Brain pericyte (primary cell): ENCODE results near the gene ZMIZ1.
A peak's percentile ranks its signal among the peaks of the same experiment; 100 is the strongest.

Experiments
- DNase-seq: peaks from one replicate; pipeline ENCODE4 v3.0.0-alpha.2; 2012; ENCODE audit warnings: low read depth, low spot score

The ZMIZ1 gene

GRCh38 chr10:79285315-79286197, 216.8 kb downstream of the ZMIZ1 start:
- DNase-seq = no peak

DNA sequence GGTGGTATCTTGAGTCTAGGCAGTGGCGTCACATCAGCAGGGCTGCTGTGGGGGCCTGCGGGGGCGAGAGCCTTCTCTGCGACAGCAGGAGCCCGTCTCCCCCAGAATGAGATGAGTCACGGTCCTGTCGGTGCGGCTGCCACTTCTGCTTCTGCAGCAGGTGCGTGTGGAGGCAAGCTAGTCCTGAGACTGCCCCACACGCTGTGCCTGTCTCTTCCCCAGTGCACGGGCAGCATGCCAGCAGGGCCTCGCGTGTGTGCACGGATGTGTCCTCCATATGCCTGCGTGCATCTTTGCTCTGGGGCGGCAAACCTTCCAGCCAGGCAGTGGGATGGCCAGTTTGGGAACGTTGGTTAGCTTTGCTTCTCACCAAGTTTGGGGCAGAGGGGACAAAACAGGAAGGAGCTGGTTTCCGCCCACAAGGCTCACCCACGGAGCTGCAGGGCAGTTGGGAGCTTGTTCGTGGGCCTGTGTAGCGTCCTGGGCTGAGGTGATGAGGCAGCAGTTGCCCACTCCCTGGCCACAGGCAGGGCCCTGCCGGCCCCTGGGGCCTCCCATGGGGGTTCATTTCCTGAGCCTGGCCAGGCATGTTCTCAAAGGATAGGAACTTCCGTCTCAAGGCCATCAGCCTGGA, 217.7 kb downstream of the ZMIZ1 start:
- DNase-seq = peak; percentile 88

GRCh38 chr10:79287973-79288723, 219.4 kb downstream of the ZMIZ1 start:
- no peak for DNase-seq

- no peak for DNase-seq
Observed at GRCh38 chr10:79289801-79290200, 221.0 kb downstream of the ZMIZ1 start.

DNA sequence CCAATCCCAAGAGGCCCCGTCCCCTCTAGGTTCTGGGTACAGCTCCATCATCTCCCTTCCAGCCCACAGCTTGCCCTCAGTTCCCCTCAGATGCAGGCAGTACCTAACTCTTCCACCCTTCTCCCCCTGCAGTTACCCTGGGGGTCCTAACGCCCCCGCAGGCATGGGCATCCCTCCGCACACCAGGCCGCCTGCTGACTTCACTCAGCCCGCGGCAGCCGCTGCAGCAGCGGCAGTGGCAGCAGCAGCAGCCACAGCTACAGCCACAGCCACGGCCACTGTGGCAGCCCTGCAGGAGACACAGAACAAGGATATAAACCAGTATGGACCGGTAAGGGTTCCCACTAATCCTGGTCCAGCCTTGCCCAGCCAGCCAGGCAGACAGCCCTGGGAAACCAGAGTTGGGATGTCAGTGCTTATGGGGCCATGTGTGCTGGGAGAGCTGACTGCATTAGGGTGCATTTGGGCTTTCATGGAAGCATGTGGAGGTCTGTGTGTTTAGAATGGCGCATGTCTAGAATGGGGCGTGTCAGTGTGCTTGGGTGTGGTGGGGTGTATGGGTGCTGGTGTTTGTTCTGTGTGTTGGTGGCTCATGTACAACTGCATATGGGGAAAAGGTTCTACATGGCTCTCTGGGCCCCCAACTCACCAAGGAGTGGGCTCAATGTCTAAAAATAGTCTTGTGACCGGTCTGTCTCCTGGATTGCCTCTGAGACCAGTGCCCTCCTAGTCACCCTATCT, 223.4 kb downstream of the ZMIZ1 start:
- no peak for DNase-seq

DNA sequence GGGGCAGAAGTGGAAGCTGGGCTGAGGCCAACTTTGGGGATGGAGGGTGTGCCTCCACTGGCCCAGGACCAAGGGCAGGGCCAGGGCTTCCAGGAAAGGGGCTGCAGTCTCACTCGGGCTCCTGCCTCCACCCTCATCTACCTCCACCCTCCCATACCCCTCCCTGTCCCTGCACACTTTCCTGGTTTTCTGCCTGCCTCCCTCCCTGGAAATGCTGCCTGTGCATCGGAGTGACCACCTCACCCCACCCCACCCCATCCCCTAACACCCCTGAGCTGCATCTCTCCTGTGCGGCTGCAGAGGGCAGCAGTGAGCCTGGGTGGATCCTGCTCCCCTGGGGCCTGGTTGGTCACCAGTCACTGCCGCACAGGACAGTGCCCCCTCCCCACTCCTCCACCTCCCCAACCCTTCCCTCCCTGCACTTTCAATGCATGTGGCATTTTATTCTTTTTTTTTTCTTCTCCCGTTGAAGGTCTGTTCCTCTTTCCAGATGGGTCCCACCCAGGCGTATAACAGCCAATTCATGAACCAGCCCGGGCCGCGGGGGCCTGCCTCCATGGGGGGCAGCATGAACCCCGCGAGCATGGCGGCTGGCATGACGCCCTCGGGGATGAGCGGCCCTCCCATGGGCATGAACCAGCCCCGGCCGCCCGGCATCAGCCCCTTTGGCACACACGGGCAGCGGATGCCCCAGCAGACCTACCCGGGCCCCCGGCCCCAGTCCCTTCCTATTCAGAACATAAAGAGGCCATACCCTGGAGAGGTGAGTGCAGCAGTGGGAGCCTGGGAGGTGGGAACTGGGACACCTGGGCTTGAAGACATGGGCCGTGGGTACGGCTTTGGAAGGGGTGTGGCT, 224.4 kb downstream of the ZMIZ1 start:
- DNase-seq = no peak

GRCh38 chr10:79293841-79294581, 225.2 kb downstream of the ZMIZ1 start:
- DNase-seq = no peak

DNA sequence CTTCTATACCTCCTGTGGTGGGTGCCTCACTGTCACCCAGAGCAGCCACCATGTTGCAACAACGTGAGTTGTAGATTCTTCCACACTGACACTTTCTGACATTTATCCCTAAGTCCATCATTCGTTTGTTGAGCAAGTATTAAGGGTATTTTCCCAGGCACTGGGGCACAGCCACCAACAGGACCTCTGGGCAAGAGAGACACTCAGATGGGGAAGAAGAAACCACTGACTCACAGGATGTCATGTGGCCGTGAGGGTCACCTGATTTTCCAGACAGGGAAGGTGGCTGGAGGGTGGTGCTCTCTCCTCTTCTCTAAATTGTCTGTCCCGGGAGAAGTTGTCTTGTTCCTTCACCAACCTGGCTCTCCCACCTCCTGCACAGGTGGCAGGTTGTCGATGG, 226.8 kb downstream of the ZMIZ1 start:
- no peak for DNase-seq

DNA sequence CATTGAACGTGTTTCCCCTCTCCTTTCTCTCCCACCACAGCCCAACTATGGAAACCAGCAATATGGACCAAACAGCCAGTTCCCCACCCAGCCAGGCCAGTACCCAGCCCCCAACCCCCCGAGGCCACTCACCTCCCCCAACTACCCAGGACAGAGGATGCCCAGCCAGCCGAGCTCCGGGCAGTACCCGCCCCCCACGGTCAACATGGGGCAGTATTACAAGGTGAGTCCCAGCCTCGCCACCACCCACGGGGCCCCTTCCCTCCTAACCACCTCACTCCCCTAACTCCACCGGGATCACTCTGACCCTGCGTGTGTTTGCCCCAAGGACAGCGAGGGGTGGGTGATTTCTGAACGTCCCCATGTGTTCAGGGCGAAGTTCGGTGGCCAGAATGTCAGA, 227.7 kb downstream of the ZMIZ1 start:
- no peak for DNase-seq

GRCh38 chr10:79298403-79299244, 229.9 kb downstream of the ZMIZ1 start:
- DNase-seq = peak; percentile 70

GRCh38 chr10:79299397-79300241, 230.9 kb downstream of the ZMIZ1 start:
- peak; percentile 69 for DNase-seq

DNA sequence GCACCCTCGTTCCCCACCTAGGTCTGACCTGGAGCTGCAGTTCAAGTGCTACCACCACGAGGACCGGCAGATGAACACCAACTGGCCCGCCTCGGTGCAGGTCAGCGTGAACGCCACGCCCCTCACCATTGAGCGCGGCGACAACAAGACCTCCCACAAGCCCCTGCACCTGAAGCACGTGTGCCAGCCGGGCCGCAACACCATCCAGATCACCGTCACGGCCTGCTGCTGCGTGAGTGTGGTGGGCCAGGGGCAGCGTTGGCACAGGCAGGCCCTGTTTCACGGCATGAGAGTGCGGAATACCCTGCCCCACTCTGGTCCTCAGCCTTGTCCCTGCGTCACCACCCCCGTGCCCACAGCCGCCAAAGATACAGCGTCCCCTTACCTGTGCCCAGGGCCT, 231.9 kb downstream of the ZMIZ1 start:
- no peak for DNase-seq

- DNase-seq = no peak
Observed at GRCh38 chr10:79301754-79302530, 233.2 kb downstream of the ZMIZ1 start.

GRCh38 chr10:79303631-79304478, 235.1 kb downstream of the ZMIZ1 start:
- DNase-seq = no peak

DNA sequence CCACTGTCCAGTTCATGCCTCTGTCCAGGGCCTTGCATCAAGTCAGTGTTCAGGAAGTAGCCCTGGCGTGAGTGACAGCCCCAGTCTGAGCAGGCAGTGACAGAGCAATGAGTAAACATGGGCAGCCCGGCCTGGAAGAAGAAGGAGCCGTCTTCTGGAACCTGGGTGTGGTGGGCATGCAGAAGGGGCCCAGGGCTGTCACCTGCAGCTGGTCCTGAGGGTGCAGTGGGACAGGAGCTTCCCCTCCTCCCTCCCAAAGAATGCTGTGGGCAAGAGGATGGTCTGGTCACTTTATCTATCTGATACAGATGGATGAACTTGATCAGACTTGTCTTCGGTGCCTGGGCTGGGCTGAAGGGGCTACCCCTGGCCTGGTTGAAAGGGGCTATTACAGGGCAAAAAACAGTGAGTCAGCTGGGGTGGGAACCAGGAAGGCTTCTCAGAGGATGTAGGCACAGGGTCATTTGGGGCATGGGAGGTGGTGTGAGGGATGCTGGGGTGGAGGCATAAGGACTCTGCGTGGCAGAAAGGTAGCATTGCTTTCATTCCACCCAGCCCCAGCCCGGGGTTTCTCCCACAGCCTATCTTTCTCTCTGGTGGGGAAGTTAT, 235.8 kb downstream of the ZMIZ1 start:
- no peak for DNase-seq

DNA sequence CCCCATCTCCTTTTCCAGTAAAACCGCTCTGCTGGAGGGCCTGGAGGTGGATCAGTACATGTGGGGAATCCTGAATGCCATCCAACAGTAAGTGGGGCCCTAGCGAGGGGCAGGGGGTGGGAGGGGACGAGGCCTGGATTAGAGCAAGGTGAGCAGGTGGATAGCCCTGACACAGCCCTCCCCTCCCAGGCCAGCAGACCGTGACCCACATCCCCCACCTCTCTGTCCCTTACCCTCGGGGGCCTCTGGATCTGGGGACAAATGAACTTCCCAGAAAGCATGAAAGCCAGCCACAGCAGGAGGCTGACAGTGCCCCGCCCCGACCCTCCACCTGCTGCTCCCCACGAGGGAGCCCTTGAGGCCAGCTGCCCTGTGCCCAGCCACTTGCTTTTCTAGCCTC, 236.7 kb downstream of the ZMIZ1 start:
- DNase-seq = no peak
